GM12801 (cell line): Measurements from ENCODE around the gene CLCN7.

Experiments used
- CTCF ChIP-seq: IDR thresholded peaks from one replicate; pipeline ENCODE4 v1.5.1; 2011; ENCODE audit warnings: control low read depth; ENCODE audit not compliant: insufficient read length; ENCODE audit errors: extremely low read depth

CLCN7 gene

GRCh38 chr16:1469693-1470201, 5.1 kb downstream of the CLCN7 start:
- TF ChIP-seq CTCF: no peak

GRCh38 chr16:1468426-1468810, 6.4 kb downstream of the CLCN7 start:
- TF ChIP-seq CTCF: no peak

- no peak for TF ChIP-seq CTCF
Observed at GRCh38 chr16:1466968-1467521, 7.8 kb downstream of the CLCN7 start.

- TF ChIP-seq CTCF: no peak
Observed at GRCh38 chr16:1466054-1466453, 8.8 kb downstream of the CLCN7 start.

- no peak for TF ChIP-seq CTCF
Observed at GRCh38 chr16:1465567-1465915, 9.3 kb downstream of the CLCN7 start.

- TF ChIP-seq CTCF: no peak
Observed at GRCh38 chr16:1464894-1465566, 9.8 kb downstream of the CLCN7 start.

- TF ChIP-seq CTCF: no peak
Observed at GRCh38 chr16:1464196-1464893, 10.5 kb downstream of the CLCN7 start.
